Measurements from ENCODE around the gene STX7. TPM values are rescaled to one million over a fixed set of nuclear protein-coding genes. Genes with fewer than 3 reads are reported as not detected.

Gene STX7
- total RNA-seq, result 38.7 and 49.4 TPM in 2 replicates

GRCh38 chr6:132512638-132513632, at the start of gene STX7:
Gene STX7 (minus strand): TSS chr6:132513116. CDS start chr6:132503530, 9,586 bp downstream.

GRCh38 chr6:132552372-132552771, 39.5 kb upstream of the STX7 start, which contains the start of gene TAAR8:
Gene TAAR8 (plus strand): TSS chr6:132552672. CDS start chr6:132552693, 21 bp downstream.

GRCh38 chr6:132537977-132538376, 25.1 kb upstream of the STX7 start, which contains the start of gene TAAR9:
Gene TAAR9 (plus strand): TSS chr6:132538277. CDS start chr6:132538290, 13 bp downstream.

GRCh38 chr6:132400883-132401617, 111.9 kb downstream of the STX7 start, which contains the start of gene MOXD1:
Gene MOXD1 (minus strand): TSS chr6:132401475. CDS start chr6:132401426, 49 bp downstream.

Small RNAs within 50 kb of the gene (small RNA-seq; reads per million reads assigned to genes)
- gene TAAR7P, result not detected

Other genes starting within 250 kb of the STX7 start
- 19.5 and 39.2 TPM in 2 replicates for gene MOXD1, start 111.6 kb downstream of the STX7 start, total RNA-seq
- gene TAAR9, start 25.2 kb upstream of the STX7 start, total RNA-seq, result not detected in 2 replicates
- gene TAAR8, start 39.6 kb upstream of the STX7 start, total RNA-seq, result not detected in 2 replicates
- gene TAAR6, start 57.2 kb upstream of the STX7 start, total RNA-seq, result not detected in 2 replicates
- gene TAAR5, start 76.6 kb upstream of the STX7 start, total RNA-seq, result not detected in 2 replicates
- gene TAAR2, start 111.2 kb upstream of the STX7 start, total RNA-seq, result not detected in 2 replicates
- not detected in 2 replicates for gene TAAR1, start 146.1 kb upstream of the STX7 start, total RNA-seq
- gene VNN1, start 200.9 kb upstream of the STX7 start, total RNA-seq, result 0.13 and 0.32 TPM in 2 replicates
- not detected in 2 replicates for gene VNN2, start 244.8 kb upstream of the STX7 start, total RNA-seq